ENCODE data around the gene SIAH2.

DNA sequence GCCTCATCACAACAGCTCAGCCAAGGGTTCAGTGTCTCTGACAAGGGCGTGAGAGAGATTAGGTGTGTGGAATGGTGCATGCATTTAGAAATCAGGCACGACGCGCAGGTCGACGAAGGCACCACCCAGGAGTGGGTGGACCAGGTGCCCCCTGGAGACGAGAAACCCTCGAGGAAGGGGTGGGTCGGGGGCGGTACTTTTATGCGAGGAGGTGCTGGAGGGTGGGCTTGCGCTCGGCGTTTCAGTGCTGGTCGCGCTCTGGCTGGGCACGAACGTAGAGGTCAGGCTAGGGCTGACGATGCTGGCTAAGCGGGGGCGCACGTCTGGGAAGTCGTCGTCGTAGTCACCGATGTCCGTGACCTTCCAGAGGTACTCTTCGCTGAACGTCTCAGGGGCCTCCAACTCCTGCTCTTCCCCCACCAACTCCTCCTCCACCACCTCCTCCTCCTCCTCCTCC lies 59.6 kb downstream of the SIAH2 start:
- no peak for TF ChIP-seq POLR2A (conservative IDR thresholded peaks at IDR 0.05)
- TF ChIP-seq POLR2AphosphoS5 (IDR thresholded peaks at IDR 0.05; ENCODE audit: control insufficient read depth, insufficient read depth, low read depth, low read length) = no peak
- no peak for TF ChIP-seq NFXL1 (CRISPR knock-in tag; IDR thresholded peaks at IDR 0.05)
- TF ChIP-seq ELF4 (CRISPR knock-in tag; IDR thresholded peaks at IDR 0.05) = no peak
- TF ChIP-seq THRAP3 (IDR thresholded peaks at IDR 0.05; ENCODE audit: borderline replicate concordance) = no peak
- TF ChIP-seq, protein P1, sequence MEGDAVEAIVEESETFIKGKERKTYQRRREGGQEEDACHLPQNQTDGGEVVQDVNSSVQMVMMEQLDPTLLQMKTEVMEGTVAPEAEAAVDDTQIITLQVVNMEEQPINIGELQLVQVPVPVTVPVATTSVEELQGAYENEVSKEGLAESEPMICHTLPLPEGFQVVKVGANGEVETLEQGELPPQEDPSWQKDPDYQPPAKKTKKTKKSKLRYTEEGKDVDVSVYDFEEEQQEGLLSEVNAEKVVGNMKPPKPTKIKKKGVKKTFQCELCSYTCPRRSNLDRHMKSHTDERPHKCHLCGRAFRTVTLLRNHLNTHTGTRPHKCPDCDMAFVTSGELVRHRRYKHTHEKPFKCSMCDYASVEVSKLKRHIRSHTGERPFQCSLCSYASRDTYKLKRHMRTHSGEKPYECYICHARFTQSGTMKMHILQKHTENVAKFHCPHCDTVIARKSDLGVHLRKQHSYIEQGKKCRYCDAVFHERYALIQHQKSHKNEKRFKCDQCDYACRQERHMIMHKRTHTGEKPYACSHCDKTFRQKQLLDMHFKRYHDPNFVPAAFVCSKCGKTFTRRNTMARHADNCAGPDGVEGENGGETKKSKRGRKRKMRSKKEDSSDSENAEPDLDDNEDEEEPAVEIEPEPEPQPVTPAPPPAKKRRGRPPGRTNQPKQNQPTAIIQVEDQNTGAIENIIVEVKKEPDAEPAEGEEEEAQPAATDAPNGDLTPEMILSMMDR (IDR thresholded peaks at IDR 0.05 in 2 of 3, conservative IDR thresholded peaks at IDR 0.05 in 1 of 3; ENCODE audit: insufficient read depth in 2 of 3, low read depth in 1 of 3, low read length in 3 of 3) = no peak
- TF ChIP-seq POLR2B (IDR thresholded peaks at IDR 0.05; ENCODE audit: low read depth, partially characterized antibody) = no peak
- no peak for TF ChIP-seq GTF2F1 (IDR thresholded peaks at IDR 0.05; ENCODE audit: low read depth, low read length)
- TF ChIP-seq ZNF445 (CRISPR knock-in tag; IDR thresholded peaks at IDR 0.05; ENCODE audit: low read depth) = no peak
- no peak for TF ChIP-seq RAD51 (IDR thresholded peaks at IDR 0.05; ENCODE audit: borderline replicate concordance, low read depth)
- TF ChIP-seq ARID1B (IDR thresholded peaks at IDR 0.05) = no peak
- no peak for TF ChIP-seq CBFB (CRISPR knock-in tag; IDR thresholded peaks at IDR 0.05)
